GM21526 (cell line): ENCODE results near the gene CACNA1G.

ENCODE experiments used
- ATAC-seq: cut with Tn5 transposase; IDR thresholded peaks from one replicate; pipeline ENCODE4 v1.9.1; 2021; ENCODE audit warnings: moderate library complexity; ENCODE audit not compliant: unreplicated experiment, low FRiP score

Gene CACNA1G

DNA sequence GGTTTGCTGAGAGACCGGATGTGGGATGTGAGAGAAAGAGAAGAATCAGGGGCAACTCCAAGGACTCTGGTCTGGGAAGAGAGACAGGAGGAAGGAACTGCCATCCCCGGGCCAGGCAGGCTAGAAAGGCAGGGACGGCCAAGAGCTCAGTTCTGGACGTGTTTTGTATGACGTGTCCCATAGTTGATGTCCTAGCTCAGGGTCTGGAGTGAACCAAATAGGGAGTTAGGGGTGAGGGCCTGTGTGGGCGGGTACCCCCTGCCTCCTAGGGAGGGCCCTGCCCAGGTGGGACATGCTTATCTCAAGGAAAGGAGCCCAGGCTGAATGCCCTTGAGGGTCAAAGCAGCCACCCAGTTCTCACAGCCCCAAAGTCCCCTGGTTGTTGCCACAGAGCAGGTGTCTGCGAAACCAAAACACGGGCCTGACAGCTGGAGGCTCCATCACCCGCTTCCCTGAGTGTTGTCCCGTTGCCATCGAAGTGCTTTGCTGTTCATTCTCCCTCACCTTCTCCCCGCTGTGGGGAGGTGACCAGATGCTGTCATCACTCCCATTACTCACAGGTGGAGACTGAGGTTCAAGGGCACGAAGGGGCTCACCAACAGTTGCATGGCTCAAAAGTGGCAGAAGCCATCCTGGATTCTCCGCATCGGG is 81.7 kb downstream of the CACNA1G start:
- ATAC-seq = no peak

GRCh38 chr17:50642722-50643656 is 82.5 kb downstream of the CACNA1G start:
- no peak for ATAC-seq

- no peak for ATAC-seq
Measured at GRCh38 chr17:50645748-50646682, 85.5 kb downstream of the CACNA1G start.

- ATAC-seq = no peak
Measured at GRCh38 chr17:50647187-50647586, 86.7 kb downstream of the CACNA1G start.

GRCh38 chr17:50649042-50649908 is 88.8 kb downstream of the CACNA1G start:
- no peak for ATAC-seq

GRCh38 chr17:50651661-50652060 is 91.1 kb downstream of the CACNA1G start:
- no peak for ATAC-seq

DNA sequence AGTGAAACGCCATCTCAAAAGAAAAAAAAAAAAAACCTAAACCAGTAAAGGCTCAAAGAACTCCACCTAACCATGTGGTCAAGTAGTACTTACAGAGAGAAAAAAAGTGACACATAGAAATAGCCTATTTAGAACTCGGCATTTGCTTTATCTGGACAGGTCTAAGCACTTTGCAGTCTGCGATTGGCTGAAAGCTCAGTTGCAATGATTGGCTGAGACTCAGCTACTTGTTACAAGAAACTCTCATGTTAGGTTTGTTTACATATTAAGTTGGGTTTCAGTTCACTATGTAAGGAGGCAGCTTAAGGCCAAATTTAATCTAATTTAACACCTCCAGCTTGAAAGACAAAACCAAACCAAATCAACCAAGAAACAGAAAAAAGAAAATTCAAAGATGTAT is 93.2 kb downstream of the CACNA1G start:
- no peak for ATAC-seq

GRCh38 chr17:50656509-50656908 is 96.0 kb downstream of the CACNA1G start:
- no peak for ATAC-seq

DNA sequence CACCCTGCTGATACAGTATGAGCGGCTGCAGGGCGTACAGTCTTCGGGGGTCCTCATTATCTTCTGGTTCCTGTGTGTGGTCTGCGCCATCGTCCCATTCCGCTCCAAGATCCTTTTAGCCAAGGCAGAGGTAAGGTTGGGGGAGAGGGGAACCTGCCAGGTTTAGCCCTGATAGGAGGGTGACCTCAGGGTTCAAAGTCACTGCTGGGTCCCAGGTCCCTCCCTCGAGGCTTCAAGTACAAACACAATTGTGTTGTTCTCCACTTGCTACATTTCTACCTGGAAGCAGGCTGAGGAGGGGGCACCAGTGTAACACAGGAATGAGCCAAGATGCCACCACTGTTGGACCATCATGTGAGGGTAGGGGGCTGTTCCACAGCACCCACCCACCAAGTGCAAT is 96.5 kb downstream of the CACNA1G start:
- ATAC-seq = no peak

- no peak for ATAC-seq
Measured at GRCh38 chr17:50657627-50658026, 97.1 kb downstream of the CACNA1G start.

- no peak for ATAC-seq
Measured at GRCh38 chr17:50658616-50659015, 98.1 kb downstream of the CACNA1G start.

DNA sequence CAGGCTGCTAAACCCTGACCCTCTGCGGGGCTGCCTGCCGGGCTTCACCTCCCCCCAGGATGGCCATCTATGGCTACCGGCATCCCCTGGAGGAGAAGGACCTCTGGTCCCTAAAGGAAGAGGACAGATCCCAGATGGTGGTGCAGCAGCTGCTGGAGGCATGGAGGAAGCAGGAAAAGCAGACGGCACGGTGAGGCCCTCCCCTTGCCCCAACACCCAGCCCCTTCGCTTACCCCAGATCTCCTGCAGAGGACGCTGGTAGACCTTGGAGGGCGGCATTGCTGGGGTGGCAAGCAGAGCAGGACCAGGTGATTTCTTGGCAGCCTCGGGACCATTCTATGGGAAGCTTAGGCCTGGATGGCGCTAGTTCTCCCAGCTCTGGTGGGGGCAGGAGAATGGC is 98.7 kb downstream of the CACNA1G start:
- ATAC-seq = no peak

DNA sequence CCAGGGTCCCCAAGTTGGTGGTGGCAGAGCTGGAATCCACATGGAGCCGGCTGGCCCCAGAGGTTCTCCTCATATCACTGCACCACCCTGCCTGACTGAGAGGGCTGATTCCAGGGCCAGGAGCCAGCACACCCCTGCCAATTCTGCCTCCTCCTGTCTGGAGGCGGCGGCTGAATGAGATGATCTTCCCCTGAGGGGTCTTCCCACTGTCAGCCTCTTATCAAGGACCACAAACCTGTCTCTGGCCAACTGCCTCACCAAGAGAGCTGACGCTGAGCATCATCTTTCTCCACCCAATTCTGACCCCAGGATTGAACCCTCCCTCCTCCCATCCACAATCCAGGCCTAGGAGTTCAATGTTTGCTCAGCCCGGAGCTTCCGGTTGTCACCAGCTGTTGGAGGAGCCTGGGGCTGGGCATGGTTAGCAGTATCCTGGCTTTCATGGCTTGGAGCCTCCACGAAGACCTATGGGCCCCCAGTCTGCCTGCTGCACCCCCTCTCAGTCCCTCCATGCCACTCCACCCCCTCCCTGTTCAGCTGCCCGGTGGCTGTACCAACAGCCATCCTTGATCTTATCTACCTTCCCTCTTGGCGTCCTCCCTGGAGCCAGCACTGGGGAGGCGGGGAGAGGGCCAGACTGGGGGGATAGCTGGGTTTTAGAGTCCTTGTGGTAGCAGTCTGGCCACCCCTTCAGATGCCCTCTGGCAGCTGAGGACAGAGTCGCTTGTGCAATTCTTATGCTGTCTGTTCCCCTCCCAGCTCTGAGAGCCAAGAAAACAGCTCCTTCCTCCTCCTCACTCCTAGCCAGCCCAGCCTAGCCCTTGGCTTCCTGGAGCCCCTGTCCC is 99.7 kb downstream of the CACNA1G start:
- no peak for ATAC-seq

DNA sequence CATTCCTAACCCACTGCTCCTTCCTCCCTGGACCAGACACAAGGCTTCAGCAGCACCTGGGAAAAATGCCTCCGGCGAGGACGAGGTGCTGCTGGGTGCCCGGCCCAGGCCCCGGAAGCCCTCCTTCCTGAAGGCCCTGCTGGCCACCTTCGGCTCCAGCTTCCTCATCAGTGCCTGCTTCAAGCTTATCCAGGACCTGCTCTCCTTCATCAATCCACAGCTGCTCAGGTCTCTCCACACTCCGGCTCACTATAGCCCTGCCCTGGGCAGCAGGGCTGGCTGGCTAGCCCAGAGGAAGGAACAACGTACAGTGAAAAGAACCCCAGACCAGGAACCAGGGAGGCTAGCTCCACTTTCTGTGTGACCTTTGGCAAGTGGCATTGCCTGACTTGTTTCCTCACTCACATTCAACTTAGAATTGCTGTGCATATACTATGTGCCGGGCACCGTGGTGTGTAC is 100.4 kb downstream of the CACNA1G start:
- no peak for ATAC-seq

GRCh38 chr17:50661348-50661747 is 100.8 kb downstream of the CACNA1G start:
- no peak for ATAC-seq

GRCh38 chr17:50661795-50662391 is 101.4 kb downstream of the CACNA1G start:
- no peak for ATAC-seq

- no peak for ATAC-seq
Measured at GRCh38 chr17:50662632-50663225, 102.2 kb downstream of the CACNA1G start.

DNA sequence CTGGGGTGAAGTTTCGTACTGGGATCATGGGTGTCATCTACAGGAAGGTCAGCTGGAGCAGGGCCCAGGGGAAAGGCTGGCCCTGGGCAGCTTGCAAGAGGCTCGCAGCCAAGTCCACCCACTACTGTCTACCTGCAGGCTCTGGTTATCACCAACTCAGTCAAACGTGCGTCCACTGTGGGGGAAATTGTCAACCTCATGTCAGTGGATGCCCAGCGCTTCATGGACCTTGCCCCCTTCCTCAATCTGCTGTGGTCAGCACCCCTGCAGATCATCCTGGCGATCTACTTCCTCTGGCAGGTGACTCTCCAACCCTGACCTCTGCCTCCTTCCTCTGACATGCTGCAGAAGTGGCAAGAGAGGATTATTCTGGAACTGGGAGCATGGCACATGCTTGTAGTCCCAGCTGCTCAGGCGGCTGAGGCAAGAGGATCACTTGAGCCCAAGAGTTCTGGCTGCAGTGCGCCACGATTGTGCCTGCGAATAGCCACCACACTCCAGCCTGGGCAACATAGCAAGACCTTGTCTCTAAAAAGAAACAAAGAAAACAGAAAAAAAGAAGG is 103.4 kb downstream of the CACNA1G start:
- no peak for ATAC-seq
